Posterior cingulate gyrus (tissue), 11 donors: ENCODE data around the gene SUSD6.
"Not testable (repeated sequence)": the region's sequence is repeated elsewhere in the genome, so short reads cannot be mapped to it uniquely, and the experiment has no call there.

Source experiments
- DNase-seq, 10 donors: peaks; one replicate each; pipeline versions ENCODE4 v3.0.0 to v3.0.0-alpha.2; 2020 to 2021; ENCODE audit warnings: mixed read lengths in 3 of 10
- intact Hi-C: fragments of 100-400 bp; cut with DNase I; formaldehyde crosslinking; loops from one replicate; pipeline ENCODE4 v1.15.1; 2023

The SUSD6 gene

DNA sequence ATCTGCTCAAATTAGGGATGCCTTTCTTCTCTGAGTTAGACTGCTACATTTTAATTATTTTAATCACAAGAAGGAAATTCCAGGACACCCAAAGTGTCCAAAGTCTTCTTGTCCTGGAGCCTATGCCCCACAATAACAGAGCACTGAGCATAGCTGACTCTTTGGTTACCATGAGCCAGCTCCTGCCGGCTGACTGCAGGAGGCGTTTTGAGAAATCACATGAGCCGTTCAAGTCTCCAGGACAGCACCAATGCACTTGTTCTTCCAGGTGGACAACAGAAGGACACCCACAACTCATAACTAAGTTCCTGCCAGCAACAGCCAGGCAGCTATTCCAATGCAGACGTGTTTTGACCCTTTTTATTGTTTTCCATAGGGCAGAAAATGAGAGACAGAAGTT lies 109.5 kb downstream of the SUSD6 start:
- no peak for DNase-seq

GRCh38 chr14:69726761-69727511 lies 115.5 kb downstream of the SUSD6 start:
- intact Hi-C loops, result loop anchor here (1.0 kb wide), 2 partner anchors 124 to 142 kb away; no protein-coding TSS in a partner anchor
- peak; percentile 67 to 97 (median 86) for DNase-seq

More for the DNA sequence above, 109.5 kb downstream of the SUSD6 start:
- intact Hi-C loops, result no loop called here

- no peak for DNase-seq
- intact Hi-C loops, result loop anchor here (1.0 kb wide), 2 partner anchors 125 to 143 kb away; no protein-coding TSS in a partner anchor
These were observed 116.5 kb downstream of the SUSD6 start for GRCh38 chr14:69727860-69728259.

DNA sequence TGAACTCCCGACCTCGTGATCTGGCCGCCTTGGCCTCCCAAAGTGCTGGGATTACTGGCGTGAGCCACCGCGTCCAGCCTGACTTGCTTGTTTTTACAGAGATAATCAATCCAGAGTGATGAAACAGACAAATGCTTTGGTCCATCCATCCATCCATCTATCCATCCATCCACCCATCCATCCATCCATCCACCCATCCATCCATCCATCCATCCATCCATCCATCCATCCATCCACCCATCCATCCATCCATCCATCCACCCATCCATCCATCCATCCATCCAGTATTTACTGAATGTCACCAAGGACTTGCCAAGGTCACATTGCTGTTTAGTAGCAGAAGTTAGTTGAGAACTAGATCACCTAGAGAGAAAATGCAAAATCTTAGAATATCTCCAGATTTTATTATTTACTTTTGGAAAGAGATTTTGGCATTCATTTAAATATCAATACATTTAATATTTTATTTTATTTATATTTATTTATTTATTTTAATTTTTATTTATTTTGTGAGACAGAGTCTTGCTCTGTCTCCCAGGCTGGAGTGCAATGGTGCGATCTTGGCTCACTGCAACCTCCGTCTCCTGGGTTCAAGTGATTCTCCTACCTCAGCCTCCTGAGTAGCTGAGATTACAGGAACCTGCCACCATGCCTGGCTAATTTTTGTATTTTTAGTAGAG lies 120.7 kb downstream of the SUSD6 start:
- DNase-seq, intact Hi-C loops: not testable (repeated sequence)

- DNase-seq, intact Hi-C loops: not testable (repeated sequence)
These were observed 125.0 kb downstream of the SUSD6 start for GRCh38 chr14:69736405-69736804.

DNA sequence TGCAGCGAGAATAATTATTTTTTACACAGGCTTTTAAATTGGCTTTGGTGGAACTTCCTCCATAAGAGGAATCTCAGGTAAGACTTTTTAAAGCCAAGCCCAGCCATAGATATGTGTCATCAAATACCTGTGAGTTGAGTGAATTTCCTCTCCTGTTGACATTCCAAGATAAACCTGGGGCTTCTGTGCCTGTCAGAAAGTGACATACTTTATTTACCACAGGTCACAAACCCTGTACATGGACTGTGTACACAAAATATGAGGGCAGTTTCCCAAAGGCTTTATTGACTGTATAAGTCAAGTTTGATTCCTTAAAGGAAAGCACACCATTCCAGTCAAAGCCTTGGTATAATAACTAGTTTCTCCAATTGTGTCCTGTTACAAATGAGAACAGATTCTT lies 129.7 kb downstream of the SUSD6 start:
- DNase-seq, result no peak
- intact Hi-C loops, result no loop called here

DNA sequence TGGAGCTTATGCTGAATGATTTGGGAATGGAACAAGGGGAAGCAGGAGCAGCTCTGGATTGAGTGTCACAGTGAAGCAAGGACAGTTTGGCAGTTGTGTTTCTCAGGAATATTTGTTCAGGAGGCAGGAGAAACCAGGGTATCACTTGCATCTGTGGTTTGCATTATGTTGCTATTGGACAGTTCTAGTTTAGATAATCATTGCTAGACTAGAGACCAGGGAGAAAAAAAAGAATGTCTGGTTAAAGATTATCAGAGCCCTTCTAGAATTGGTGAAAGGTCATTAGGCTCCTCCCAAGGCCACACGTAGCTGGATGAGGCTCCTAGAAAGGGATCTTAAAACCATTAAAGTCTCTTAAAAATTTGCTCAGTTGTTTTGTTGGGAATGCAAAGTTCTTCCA lies 138.6 kb downstream of the SUSD6 start:
- intact Hi-C loops, result no loop called here
- DNase-seq, result no peak

DNA sequence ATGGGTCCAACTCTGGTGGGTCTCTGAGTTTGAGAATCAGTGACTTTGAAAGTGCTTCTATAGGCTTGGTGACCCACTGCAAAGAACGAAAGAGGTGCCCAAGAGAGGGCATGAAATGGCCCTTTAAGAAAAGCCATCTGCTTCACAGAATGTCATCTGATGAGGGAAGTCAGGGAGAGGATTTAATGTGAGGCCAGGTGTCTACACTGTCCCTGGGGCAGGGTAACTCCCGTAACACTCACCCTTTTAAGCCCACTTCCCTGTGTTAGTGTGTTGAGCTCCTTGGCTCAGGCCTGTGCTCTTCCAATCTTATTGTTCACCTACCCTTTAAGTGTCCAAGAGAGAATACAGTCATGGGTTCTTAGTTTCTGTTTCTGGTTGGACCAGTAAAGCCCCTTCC lies 139.1 kb downstream of the SUSD6 start:
- intact Hi-C loops, result no loop called here
- DNase-seq, result no peak

- intact Hi-C loops, result no loop called here
- DNase-seq, result no peak
These were observed 141.4 kb downstream of the SUSD6 start for GRCh38 chr14:69752773-69753172.

- no peak for DNase-seq
- intact Hi-C loops, result no loop called here
These were observed 142.5 kb downstream of the SUSD6 start for GRCh38 chr14:69753860-69754259.

DNA sequence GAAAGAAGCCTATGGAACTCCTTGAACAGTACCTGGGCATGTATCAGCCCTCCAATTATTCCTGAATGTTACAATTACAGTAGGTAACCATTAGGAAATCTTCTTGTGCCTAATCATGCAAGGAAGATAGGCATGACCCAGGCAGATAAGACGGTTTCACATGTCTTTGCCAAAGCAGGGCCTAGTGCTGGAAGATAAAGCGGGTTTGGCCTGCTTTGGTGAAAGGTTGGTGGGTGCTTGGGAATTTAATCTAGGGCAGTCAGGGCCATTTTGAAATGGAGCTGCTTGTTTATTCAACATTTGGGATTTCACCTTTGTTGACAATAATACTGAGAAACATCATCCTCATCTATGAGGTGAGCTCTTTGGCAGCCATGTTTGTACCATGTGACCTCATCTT lies 143.1 kb downstream of the SUSD6 start:
- DNase-seq, result no peak
- intact Hi-C loops, result no loop called here

DNA sequence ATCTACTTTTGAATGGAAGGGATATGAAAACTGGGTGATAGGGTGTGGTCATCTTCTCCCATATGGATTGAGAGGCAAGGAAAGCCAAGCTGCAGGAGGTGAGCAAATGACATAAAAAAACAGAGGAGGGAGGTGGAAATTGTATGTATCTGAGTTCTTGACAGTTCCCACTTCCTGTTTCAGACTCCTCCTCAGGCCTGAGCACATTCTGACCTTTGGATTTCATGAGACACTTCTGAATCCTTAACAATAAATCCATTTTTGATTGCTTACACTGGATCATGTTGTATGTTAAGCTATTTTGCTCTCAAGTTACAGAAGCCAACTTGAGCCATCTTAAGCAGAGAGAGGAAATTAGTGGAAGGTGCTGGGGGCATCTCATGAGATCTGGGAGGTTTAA lies 143.9 kb downstream of the SUSD6 start:
- no peak for DNase-seq
- intact Hi-C loops, result no loop called here

DNA sequence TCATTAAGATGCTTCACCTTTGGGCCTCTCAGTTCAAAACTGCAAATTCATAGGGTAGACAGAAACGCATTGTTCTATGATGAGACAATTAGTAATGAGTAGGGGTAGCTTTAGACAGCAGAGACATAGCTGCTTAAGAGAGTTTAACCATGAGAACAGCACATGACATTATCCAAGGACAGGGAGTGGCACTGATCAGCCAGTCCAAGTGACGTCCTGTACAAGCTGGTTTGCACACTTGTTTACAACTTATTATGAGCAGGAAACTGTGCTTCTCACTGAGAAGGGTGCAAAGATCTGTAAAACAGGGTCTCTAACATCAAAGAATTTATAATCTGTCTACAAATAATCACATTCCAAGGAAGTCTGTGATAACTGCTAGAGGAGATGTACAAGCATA lies 144.4 kb downstream of the SUSD6 start:
- DNase-seq, result no peak
- intact Hi-C loops, result no loop called here

DNA sequence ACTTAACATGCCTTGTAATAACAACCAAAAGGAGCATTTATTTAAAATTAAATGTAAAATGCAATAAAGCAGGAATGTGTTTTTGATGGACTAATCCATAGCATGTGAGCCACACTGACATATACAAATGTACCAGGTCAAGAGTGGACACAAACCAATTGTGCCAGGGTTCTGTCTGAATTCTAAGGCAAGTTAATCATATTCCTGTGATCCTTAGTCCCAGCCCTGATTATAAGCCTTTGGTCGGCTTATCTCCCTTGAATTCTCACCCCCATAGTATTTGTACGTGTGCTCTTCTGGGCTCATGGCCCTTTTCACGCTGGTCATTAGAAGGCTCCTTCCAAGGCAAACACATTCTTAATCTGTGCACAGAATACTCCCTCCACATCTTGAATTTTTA lies 144.9 kb downstream of the SUSD6 start:
- no peak for DNase-seq
- intact Hi-C loops, result no loop called here

GRCh38 chr14:69760810-69761209 lies 149.4 kb downstream of the SUSD6 start:
- no peak for DNase-seq
- intact Hi-C loops, result no loop called here

DNA sequence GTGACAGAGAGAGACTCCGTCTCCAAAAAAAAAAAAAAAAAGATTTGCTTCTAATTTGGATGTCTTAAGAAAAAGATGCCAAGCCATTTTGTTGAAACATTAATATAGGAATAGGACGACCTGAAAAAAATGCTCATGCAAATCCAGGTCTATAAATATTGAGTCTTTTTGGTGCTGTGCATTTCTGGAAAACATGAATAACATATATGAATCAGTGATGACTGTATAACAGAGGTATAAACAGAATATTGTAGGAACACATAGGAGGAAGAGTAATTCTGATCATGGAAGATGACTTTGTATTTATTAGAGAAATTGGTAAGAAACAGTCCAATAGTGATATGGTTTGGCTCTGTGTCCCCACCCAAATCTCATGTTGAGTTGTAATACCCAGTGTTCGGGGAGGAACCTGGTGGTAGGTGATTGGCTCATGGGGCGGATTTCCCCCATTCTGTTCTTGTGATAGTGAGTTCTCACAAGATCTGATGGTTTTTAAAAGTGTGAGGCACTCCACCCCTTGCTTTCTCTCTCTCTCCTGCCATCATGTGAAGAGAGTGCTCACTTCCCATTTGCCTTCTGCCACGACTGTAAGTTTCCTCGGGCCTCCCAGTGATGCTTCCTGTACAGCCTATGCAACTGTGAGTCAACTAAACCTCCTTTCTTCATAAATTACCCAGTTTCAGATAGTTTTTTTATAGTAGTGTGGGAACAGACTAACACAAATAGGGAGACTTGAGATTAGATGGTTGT lies 152.5 kb downstream of the SUSD6 start:
- intact Hi-C loops, result no loop called here
- peak in 1 of 10 donors; percentile 8 for DNase-seq
